Sigmoid colon (tissue), 4 donors: ENCODE measurements around the gene KLF6.

Experiments
- EP300 ChIP-seq, 4 donors: sonication (generic); formaldehyde crosslinking; IDR thresholded peaks; one replicate each; pipeline ENCODE4 v1.6.1; 2017; ENCODE audit warnings: antibody characterized with exemption in 4 of 4
- POLR2AphosphoS5 ChIP-seq, 4 donors: sonication (generic); formaldehyde crosslinking; IDR thresholded peaks; one replicate each; pipeline ENCODE4 v1.6.1; 2017; ENCODE audit warnings: antibody characterized with exemption in 4 of 4
- TF ChIP-seq, protein P1 (sequence below), 4 experiments: fragments of 450-650 bp in 3 of 4; fragments of 200-600 bp in 1 of 4; IDR thresholded peaks; one replicate each; pipeline ENCODE4 v1.5.1; 2016 to 2019; ENCODE audit warnings: antibody characterized with exemption in 4 of 4, mild to moderate bottlenecking in 3 of 4, moderate library complexity in 2 of 4

DNA sequence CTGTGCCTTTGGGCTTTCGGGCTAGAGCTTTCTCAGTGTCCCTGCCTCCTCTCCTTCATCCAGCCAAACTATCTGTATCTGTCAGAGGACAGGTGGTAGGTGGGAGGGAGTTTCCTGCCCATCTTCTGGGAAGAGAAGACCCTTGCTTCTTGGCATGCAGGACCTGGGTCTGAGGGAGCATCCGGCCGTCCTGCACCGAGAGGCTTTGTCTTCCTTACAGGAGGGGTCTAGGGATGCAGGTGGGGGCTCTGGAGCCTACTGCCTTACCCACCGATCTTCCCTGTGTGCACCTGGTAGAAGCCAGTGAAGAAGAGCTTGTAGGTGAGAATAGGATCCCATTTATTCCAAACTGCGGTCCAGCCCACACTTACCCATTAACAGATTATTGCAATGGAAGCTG lies 5.8 kb upstream of the KLF6 start:
- TF ChIP-seq POLR2AphosphoS5 (IDR thresholded peaks at IDR 0.05): no peak
- TF ChIP-seq, protein P1, sequence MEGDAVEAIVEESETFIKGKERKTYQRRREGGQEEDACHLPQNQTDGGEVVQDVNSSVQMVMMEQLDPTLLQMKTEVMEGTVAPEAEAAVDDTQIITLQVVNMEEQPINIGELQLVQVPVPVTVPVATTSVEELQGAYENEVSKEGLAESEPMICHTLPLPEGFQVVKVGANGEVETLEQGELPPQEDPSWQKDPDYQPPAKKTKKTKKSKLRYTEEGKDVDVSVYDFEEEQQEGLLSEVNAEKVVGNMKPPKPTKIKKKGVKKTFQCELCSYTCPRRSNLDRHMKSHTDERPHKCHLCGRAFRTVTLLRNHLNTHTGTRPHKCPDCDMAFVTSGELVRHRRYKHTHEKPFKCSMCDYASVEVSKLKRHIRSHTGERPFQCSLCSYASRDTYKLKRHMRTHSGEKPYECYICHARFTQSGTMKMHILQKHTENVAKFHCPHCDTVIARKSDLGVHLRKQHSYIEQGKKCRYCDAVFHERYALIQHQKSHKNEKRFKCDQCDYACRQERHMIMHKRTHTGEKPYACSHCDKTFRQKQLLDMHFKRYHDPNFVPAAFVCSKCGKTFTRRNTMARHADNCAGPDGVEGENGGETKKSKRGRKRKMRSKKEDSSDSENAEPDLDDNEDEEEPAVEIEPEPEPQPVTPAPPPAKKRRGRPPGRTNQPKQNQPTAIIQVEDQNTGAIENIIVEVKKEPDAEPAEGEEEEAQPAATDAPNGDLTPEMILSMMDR (IDR thresholded peaks at IDR 0.05): no peak
- TF ChIP-seq EP300 (IDR thresholded peaks at IDR 0.05): no peak
